Activated CD8-positive, alpha-beta memory T cell treated with anti-CD3 and anti-CD28 coated beads for 36 hours (primary cell): ENCODE data around the gene ASS1. TPM values are rescaled to one million over a fixed set of nuclear protein-coding genes. Genes with fewer than 3 reads are reported as not detected.

Source experiments
- CTCF ChIA-PET: fragments of 350-600 bp; sonication (Branson Sonifier 250); formaldehyde crosslinking; loops from one replicate; lab custom pipeline; 2021; ENCODE audit warnings: antibody characterized with exemption; lab: Charles Lee
- POLR2A ChIA-PET: fragments of 350-600 bp; sonication (Branson Sonifier 250); formaldehyde crosslinking; loops from one replicate; lab custom pipeline; 2021; ENCODE audit warnings: antibody characterized with exemption; lab: Charles Lee
- total RNA-seq, 2 experiments: library from RNA; stranded (reverse); gene quantifications; one replicate each; pipeline ENCODE4 v1.2.3, GENCODE V29; 2021

The ASS1 gene
- total RNA-seq, 2 experiments from 2014 or later, result 5.2 to 5.5 TPM

- ChIA-PET CTCF (interaction anchor here (0.5 kb wide), 1 partner anchor 615 kb away, joined by 4 read pairs; no protein-coding TSS in a partner anchor), POLR2A (no interaction called here)
Observed at GRCh38 chr9:130414910-130415746, 29.6 kb upstream of the ASS1 start.

- POLR2A ChIA-PET, result no interaction called here
- CTCF ChIA-PET, result interaction anchor here (1.3 kb wide), 1 partner anchor 310 kb away, joined by 4 read pairs; no protein-coding TSS in a partner anchor
Observed at GRCh38 chr9:130417602-130418001, 27.2 kb upstream of the ASS1 start.

- CTCF ChIA-PET, result no interaction called here
Observed at GRCh38 chr9:130418776-130419175, 26.0 kb upstream of the ASS1 start.

DNA sequence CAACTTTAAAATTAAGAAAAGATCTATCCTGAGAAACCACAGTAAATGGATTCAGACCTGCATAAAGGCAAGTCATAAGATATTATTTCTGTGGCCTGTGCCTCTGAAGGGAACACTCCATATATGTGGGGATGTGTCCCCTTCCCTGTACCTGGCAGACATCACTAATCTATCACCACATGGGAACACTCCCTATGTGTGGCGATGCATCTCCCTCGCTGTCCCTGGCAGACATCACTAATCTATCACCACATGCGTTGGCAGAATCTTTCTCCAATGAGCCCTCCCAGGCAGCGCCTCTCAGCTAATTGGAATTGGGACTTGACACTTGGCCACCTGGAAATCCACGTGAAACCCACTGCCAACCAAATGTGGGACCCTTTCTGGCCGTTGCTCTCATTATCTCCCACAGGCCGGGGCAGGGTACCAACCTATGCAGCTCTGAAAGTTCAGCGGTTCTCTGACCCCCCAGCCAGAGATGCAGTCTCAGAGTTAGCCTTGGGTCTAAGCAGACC lies 25.2 kb upstream of the ASS1 start:
- CTCF ChIA-PET, result no interaction called here
- POLR2A ChIA-PET, result no interaction called here

More at GRCh38 chr9:130418776-130419175, 26.0 kb upstream of the ASS1 start:
- POLR2A ChIA-PET, result no interaction called here

DNA sequence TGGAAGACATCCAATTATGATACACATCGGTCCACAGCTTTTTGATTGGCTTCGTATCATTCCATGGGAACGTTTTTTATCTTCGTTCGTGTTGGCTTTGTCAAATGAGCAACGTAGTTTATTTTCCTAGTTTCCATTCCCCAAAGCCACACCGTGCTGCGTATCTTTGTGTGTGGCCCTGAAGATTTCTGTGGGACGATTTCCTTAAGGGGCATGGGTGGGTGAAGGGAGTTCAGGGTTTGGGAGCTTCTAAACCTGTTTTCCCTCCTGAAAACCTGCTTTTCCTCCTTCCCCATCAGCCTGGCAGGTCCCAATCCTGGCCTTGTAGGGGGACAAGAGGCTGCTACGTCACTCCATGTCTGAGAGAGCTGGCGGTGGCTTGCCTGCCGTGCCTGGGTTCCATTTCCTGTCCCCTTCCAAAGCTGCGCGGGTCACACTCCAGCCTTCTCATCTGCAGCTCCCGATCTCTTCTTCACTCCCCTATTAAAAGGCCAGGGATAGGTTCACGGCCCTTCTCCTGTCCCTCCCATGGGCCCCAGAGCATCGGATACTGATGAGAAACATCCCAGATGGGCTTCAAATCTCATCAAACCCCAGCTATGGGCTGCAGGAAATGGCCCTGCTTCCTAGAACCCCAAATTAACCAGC lies 23.5 kb upstream of the ASS1 start:
- POLR2A ChIA-PET, result no interaction called here
- CTCF ChIA-PET, result interaction anchor here (0.7 kb wide), 1 partner anchor 16 kb away, joined by 3 read pairs; no protein-coding TSS in a partner anchor

DNA sequence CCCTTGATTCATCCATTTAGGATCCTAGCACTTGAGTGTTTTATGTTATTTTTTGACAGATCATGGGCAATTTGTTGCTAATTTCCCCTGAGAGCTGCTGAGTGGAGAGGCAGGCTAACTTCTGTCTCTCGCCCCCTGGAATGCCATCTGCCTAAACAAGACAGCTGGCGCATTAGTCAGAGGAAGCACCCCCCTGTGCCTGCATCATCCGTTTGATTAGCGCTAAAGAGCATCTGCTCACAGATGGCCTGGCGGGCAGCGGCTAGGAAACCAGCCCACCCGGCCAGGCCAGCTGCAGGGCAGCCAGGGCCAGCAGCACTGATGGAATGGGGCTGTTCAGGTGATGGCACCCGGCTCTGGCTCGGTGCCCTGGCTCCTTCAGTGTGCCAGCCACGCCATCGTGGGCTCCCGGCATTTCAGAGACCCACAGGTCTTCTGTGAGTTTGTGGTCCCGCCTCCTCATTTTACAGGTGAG lies 22.9 kb upstream of the ASS1 start:
- ChIA-PET POLR2A (no interaction called here), CTCF (no interaction called here)

DNA sequence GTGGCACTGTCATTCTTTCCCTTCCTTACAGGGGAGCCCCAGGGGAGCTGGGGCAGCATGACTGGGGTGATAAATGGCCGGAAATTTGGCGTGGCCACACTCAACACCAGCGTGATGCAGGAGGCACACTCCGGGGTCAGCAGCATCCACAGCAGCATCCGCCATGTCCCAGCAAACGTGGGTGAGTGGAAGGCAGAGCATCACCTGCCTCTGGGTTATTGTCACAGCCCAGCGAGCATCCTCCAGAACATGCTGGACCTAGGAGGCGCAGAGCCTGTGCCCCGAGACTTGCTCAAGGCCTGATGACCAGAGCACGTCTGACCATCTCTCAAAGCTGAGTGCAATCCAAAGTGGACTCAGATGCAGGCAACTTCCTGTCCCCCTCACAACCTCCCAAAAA lies 22.2 kb upstream of the ASS1 start:
- ChIA-PET POLR2A (no interaction called here), CTCF (no interaction called here)

GRCh38 chr9:130423272-130423671 lies 21.5 kb upstream of the ASS1 start:
- POLR2A ChIA-PET, result no interaction called here
- CTCF ChIA-PET, result no interaction called here

DNA sequence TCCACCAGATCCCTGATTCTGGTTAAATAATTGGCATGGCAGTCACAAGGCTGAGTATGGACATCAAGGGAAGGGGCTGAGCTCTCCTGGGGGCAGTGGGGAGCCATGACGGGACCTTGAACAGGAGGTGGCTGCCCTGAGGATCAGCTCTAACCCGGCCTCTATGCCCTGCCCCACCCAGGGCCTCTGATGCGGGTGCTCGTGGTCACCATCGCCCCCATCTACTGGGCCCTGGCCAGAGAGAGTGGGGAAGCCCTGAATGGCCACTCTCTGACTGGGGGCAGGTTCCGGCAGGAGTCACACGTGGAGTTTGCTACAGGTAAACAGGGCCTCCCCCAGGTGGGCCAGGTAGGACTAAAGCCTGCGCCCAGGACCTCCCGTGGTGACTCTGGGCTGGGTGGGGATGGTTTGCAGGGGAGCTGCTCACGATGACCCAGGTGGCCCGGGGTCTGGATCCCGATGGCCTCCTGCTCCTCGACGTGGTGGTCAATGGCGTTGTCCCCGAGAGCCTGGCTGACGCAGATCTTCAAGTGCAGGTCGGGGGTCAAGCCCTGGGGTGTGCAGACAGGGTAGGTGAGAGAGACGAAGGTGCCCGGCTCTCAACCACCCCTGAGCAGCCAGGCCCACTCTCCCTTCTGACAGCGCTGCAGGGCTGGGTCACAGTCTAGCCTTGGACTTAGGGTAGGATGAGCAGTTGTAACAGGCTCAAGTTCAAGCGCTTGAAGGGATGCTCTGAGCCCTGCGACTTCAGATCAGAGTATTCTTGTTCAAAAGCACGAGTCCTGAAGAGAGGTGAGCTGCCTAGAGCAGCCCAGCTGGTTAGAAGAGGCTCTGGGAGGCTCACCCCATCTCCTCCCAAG lies 19.9 kb upstream of the ASS1 start:
- ChIA-PET CTCF (no interaction called here), POLR2A (no interaction called here)

- POLR2A ChIA-PET, result no interaction called here
- CTCF ChIA-PET, result no interaction called here
Observed at GRCh38 chr9:130425741-130426466, 18.9 kb upstream of the ASS1 start.

DNA sequence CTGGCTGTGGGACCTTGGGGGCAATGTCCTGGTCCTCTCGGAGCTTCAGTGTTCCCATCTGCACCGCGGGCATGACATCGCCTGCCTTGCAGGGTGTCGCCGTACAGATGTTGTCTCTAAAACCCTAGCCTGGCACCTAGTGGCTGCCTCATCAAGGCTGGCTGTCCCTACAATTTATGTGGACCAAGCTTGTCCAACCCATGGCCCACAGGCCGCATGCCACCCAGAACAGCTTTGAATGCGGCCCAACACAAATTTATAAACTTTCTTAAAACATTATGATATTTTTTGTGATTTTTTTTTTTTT lies 18.3 kb upstream of the ASS1 start:
- ChIA-PET POLR2A (no interaction called here), CTCF (no interaction called here)

- CTCF ChIA-PET, result no interaction called here
Observed at GRCh38 chr9:130426883-130427282, 17.9 kb upstream of the ASS1 start.

GRCh38 chr9:130427326-130427725 lies 17.4 kb upstream of the ASS1 start:
- ChIA-PET POLR2A (no interaction called here), CTCF (no interaction called here)

More at GRCh38 chr9:130426883-130427282, 17.9 kb upstream of the ASS1 start:
- POLR2A ChIA-PET, result no interaction called here

- POLR2A ChIA-PET, result no interaction called here
- CTCF ChIA-PET, result no interaction called here
Observed at GRCh38 chr9:130428086-130428665, 16.6 kb upstream of the ASS1 start.

GRCh38 chr9:130429381-130429780 lies 15.4 kb upstream of the ASS1 start:
- ChIA-PET CTCF (no interaction called here), POLR2A (no interaction called here)

DNA sequence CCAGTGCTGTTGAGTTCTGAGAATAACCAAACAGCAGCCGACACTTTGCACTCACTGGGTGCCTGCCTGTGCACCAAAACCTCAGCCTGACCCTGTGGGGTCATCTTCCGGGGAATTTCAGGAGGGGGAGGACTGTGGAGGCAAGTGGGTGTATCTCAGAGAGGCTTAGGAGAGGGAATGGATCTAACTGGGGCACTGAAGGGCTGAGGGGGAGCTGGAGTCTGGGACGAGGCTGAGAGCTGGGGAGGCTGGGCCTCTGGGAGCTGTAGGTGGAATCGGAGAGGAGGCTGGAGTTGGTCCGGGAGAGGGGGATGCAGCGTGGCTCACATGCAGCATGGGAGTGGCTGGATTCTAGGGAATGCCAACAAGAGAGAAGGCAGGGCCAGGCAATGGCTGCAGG lies 14.9 kb upstream of the ASS1 start:
- ChIA-PET POLR2A (no interaction called here), CTCF (no interaction called here)

GRCh38 chr9:130430232-130430631 lies 14.5 kb upstream of the ASS1 start:
- ChIA-PET CTCF (no interaction called here), POLR2A (no interaction called here)

GRCh38 chr9:130430734-130431535 lies 13.8 kb upstream of the ASS1 start:
- CTCF ChIA-PET, result no interaction called here
- POLR2A ChIA-PET, result no interaction called here
